ENCODE data around the gene DUSP12.
"Not testable (repeated sequence)": the region's sequence is repeated elsewhere in the genome, so short reads cannot be mapped to it uniquely, and the experiment has no call there.

The DUSP12 gene

DNA sequence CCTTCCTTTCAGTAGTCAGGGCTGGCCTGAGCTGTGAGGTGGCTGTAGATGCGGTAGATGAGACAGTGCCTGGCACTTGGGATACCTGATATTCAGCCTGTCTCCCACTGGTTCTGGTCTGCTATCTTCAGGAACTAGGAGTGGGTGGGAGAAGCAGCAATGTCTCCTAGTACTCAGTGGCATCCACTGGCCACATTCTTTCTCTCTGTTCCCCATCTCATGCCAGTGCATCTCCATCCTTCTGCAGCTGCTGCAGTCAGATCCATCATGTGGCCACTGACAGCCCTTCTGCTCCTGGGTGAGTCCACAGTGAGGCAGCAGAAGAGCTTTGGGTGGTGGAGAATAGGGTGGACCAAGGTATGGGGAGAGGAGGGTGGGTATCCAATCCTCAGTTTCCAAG is 27.2 kb upstream of the DUSP12 start:
- no peak overlapping the region for H3K4me3 ChIP-seq (ENCODE audit: insufficient read length, low read depth)
- TF ChIP-seq SUZ12 (IDR thresholded peaks at IDR 0.05; ENCODE audit: extremely low read depth, insufficient read depth, insufficient read length), result no peak
- no peak for TF ChIP-seq ZNF274 (IDR thresholded peaks at IDR 0.05; ENCODE audit: low read depth, low read length)
- no peak for TF ChIP-seq YY1 (IDR thresholded peaks at IDR 0.05; ENCODE audit: insufficient read depth, insufficient read length)
- H3K27me3 ChIP-seq (ENCODE audit: insufficient read depth, insufficient read length), result peaks cover 44% of the 10 kb centered on the region
- no peak for DNase-seq (ENCODE audit: low read depth, low spot score)
- no peaks in the 10 kb centered on the region for H3K36me3 ChIP-seq (ENCODE audit: insufficient read depth, insufficient read length, low read length)
- H3K4me1 ChIP-seq (ENCODE audit: insufficient read depth, insufficient read length), result peaks cover 6% of the 10 kb centered on the region
- no peaks in the 10 kb centered on the region for H3K9me3 ChIP-seq (ENCODE audit: insufficient read depth, low read length)
- H3K9ac ChIP-seq (ENCODE audit: insufficient read length, low read depth), result no peak overlapping the region

DNA sequence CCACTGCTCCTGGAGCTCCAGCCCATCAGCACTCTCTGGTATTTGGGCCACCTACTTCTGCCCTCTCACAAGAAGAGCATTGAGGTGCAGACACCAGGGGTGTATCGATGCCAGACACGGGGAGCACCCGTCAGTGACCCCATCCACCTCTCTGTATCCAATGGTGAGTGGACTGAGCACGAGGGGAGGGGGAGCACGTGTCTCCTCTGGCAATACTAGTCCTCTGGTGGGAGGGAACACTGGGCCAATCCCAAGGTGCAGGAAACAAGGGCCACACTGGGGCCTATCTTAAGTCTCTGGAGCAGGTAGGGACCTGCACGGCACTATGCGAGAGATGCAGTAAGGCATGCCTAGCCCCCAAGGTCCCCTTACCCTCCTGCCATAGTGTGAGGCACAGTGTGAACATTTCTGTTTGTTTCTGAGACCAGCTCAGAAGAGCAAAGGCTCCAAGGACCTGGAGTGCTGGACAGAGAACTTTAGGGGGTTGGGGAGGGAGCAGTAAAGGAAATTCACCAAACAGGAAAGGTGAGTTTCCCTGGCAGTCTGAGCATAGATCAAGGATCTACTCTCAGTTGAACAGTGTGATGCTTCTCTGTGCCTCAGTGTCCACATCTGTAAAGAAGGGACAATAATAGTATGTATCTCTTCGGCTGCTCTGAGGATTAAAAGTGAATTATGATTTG is 26.0 kb upstream of the DUSP12 start:
- peaks cover 51% of the 10 kb centered on the region for H3K27me3 ChIP-seq (ENCODE audit: insufficient read depth, insufficient read length)
- H3K36me3 ChIP-seq (ENCODE audit: insufficient read depth, insufficient read length, low read length), result no peaks in the 10 kb centered on the region
- peaks cover 6% of the 10 kb centered on the region for H3K4me1 ChIP-seq (ENCODE audit: insufficient read depth, insufficient read length)
- no peak overlapping the region for H3K9ac ChIP-seq (ENCODE audit: insufficient read length, low read depth)
- no peaks in the 10 kb centered on the region for H3K9me3 ChIP-seq (ENCODE audit: insufficient read depth, low read length)
- no peak for DNase-seq (ENCODE audit: low read depth, low spot score)
- TF ChIP-seq YY1 (IDR thresholded peaks at IDR 0.05; ENCODE audit: insufficient read depth, insufficient read length) (no peak), SUZ12 (IDR thresholded peaks at IDR 0.05; ENCODE audit: extremely low read depth, insufficient read depth, insufficient read length) (no peak), ZNF274 (IDR thresholded peaks at IDR 0.05; ENCODE audit: low read depth, low read length) (no peak)
- no peak overlapping the region for H3K4me3 ChIP-seq (ENCODE audit: insufficient read length, low read depth)

DNA sequence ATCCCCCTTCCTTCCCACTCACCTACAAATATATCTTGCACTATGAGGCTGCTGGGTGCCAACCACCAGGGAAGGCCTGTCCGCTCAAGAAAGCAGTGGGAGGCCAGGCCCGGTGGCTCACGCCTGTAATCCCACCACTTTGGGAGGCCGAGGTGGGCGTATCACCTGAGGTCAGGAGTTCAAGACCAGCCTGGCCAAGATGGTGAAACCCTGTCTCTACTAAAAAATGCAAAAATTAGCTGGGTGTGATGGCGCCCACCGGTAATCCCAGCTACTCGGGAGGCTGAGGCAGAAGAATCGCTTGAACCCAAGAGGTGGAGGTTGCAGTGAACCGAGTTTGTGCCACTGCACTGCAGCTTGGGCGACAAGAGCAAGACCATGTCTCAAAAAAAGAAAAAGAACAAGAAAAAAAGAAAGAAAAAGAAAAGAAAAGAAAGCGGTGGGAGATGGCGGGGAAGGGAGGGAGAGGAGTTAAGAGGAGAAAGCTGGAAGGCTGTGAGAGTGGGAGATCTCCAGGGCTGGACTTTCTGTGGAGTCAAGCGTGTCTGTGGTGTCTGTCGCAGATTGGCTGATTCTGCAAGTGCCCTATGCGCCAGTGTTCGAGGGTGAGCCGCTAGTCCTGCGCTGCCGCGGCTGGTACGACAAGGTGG is 24.2 kb upstream of the DUSP12 start:
- Histone ChIP-seq H3K4me3 (ENCODE audit: insufficient read length, low read depth) (peak overlapping the region; percentile 97), H3K9ac (ENCODE audit: insufficient read length, low read depth) (peak overlapping the region; percentile 95), H3K27me3 (ENCODE audit: insufficient read depth, insufficient read length) (peaks cover 58% of the 10 kb centered on the region)
- H3K36me3 ChIP-seq (ENCODE audit: insufficient read depth, insufficient read length, low read length); H3K4me1 ChIP-seq (ENCODE audit: insufficient read depth, insufficient read length); DNase-seq (ENCODE audit: low read depth, low spot score); H3K9me3 ChIP-seq (ENCODE audit: insufficient read depth, low read length): not testable (repeated sequence)

DNA sequence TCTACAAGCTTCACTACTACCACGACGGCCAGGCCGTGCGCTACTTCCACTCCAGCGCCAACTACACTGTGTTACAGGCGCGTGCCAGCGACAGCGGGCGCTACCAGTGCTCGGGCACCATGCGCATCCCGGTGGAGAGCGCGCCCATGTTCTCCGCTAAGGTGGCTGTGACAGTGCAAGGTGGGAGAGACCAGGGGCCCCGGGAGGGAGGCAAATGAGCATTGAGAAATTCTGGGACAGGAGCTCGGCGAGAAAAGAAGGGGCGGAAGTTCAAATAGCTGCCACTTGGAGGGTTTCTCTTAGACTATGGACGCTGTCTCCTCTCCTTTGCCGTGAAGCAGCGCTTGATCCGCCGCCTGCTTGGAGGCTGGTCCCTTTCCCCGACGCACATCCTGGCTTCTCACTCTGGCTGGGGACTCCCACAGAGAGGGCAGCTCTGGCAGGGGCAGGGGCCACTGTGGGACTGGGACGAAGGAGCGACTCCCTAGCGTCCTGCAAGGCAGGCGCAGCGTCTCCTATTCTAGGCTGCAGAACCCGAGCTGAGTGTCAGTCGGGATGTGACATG is 23.6 kb upstream of the DUSP12 start:
- Histone ChIP-seq H3K36me3 (ENCODE audit: insufficient read depth, insufficient read length, low read length) (no peaks in the 10 kb centered on the region), H3K9me3 (ENCODE audit: insufficient read depth, low read length) (no peaks in the 10 kb centered on the region), H3K9ac (ENCODE audit: insufficient read length, low read depth) (peak overlapping the region; percentile 95), H3K4me1 (ENCODE audit: insufficient read depth, insufficient read length) (peaks cover 6% of the 10 kb centered on the region), H3K27me3 (ENCODE audit: insufficient read depth, insufficient read length) (peaks cover 58% of the 10 kb centered on the region), H3K4me3 (ENCODE audit: insufficient read length, low read depth) (peak overlapping the region; percentile 97)
- peak; percentile 13 for TF ChIP-seq SUZ12 (IDR thresholded peaks at IDR 0.05; ENCODE audit: extremely low read depth, insufficient read depth, insufficient read length)
- no peak for TF ChIP-seq ZNF274 (IDR thresholded peaks at IDR 0.05; ENCODE audit: low read depth, low read length)
- DNase-seq (ENCODE audit: low read depth, low spot score), result peak; percentile 36

DNA sequence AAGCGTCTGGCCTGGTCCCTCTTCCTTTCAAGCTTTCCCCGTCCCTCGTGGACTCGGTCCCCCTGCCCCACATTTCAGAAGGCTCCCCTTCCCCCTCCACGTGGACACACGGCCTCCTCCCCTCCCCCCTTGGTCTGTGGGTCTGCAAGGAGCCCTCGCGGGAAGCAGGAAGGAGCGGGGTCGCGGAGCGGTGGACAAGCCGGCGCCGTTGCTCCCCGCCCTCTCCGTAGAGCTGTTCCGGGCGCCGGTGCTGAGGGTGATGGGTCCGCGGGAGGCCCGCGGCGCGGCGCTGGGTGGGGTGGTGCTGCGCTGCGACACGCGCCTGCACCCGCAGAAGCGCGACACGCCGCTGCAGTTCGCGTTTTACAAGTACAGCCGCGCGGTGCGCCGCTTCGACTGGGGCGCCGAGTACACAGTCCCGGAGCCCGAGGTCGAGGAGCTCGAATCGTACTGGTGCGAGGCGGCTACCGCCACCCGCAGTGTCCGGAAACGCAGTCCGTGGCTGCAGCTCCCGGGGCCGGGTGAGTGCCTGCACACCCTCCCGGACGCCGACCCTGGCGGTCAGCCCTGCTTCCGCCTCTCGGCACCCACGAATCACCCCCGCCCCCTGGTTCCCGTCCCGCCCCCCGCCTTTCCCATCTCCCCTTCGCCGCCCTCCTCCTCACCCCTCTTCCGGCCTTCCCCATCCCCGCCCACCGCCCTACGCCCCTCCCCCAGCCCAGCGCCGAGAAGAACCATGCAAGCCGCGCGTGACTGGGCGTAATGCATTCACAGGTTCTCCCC is 22.9 kb upstream of the DUSP12 start:
- no peak for TF ChIP-seq SUZ12 (IDR thresholded peaks at IDR 0.05; ENCODE audit: extremely low read depth, insufficient read depth, insufficient read length)
- TF ChIP-seq YY1 (IDR thresholded peaks at IDR 0.05; ENCODE audit: insufficient read depth, insufficient read length), result no peak
- no peak for TF ChIP-seq ZNF274 (IDR thresholded peaks at IDR 0.05; ENCODE audit: low read depth, low read length)
- no peaks in the 10 kb centered on the region for H3K36me3 ChIP-seq (ENCODE audit: insufficient read depth, insufficient read length, low read length)
- H3K9ac ChIP-seq (ENCODE audit: insufficient read length, low read depth), result peak overlapping the region; percentile 95
- peaks cover 60% of the 10 kb centered on the region for H3K27me3 ChIP-seq (ENCODE audit: insufficient read depth, insufficient read length)
- H3K4me3 ChIP-seq (ENCODE audit: insufficient read length, low read depth), result peak overlapping the region; percentile 97
- no peaks in the 10 kb centered on the region for H3K9me3 ChIP-seq (ENCODE audit: insufficient read depth, low read length)
- H3K4me1 ChIP-seq (ENCODE audit: insufficient read depth, insufficient read length), result peaks cover 6% of the 10 kb centered on the region
- peak; percentile 77 for DNase-seq (ENCODE audit: low read depth, low spot score)

DNA sequence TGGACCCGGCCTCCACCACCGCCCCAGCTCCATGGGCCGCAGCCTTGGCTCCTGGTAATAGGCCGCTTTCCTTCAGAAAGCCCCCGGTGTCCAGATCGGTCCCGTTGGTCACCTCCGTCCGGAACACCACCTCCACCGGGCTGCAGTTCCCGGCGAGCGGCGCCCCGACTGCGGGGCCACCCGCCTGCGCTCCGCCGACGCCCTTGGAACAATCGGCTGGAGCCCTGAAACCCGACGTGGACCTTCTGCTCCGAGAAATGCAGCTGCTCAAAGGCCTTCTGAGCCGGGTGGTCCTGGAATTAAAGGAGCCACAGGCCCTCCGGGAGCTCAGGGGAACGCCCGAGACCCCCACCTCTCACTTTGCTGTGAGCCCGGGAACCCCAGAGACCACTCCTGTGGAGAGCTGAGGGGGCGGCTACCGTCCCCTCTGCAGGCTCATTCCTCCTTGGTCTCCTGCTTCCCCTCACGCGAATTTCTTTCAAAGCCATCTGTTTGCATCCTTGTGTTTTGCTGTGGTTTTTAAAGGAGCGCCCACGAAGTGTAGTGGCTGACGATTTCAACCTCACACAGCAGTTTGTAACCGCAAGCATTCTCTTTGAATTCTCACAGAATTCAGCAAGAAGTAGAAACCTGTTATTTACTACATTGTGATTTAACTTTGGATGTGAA is 22.2 kb upstream of the DUSP12 start:
- H3K36me3 ChIP-seq (ENCODE audit: insufficient read depth, insufficient read length, low read length), result no peaks in the 10 kb centered on the region
- H3K27me3 ChIP-seq (ENCODE audit: insufficient read depth, insufficient read length), result peaks cover 57% of the 10 kb centered on the region
- no peak for TF ChIP-seq YY1 (IDR thresholded peaks at IDR 0.05; ENCODE audit: insufficient read depth, insufficient read length)
- no peak for TF ChIP-seq SUZ12 (IDR thresholded peaks at IDR 0.05; ENCODE audit: extremely low read depth, insufficient read depth, insufficient read length)
- peak overlapping the region; percentile 91 for H3K4me3 ChIP-seq (ENCODE audit: insufficient read length, low read depth)
- DNase-seq (ENCODE audit: low read depth, low spot score), result no peak
- H3K9ac ChIP-seq (ENCODE audit: insufficient read length, low read depth), result peak overlapping the region; percentile 95
- H3K9me3 ChIP-seq (ENCODE audit: insufficient read depth, low read length), result no peaks in the 10 kb centered on the region
- H3K4me1 ChIP-seq (ENCODE audit: insufficient read depth, insufficient read length), result peaks cover 6% of the 10 kb centered on the region

All from NT2/D1 (cell line).